Right kidney (tissue), 1 donor: ENCODE results near the gene BOD1.

ENCODE experiments used
- DNase-seq: peaks from one replicate; pipeline ENCODE4 v3.0.0-alpha.2; 2016

BOD1 gene

DNA sequence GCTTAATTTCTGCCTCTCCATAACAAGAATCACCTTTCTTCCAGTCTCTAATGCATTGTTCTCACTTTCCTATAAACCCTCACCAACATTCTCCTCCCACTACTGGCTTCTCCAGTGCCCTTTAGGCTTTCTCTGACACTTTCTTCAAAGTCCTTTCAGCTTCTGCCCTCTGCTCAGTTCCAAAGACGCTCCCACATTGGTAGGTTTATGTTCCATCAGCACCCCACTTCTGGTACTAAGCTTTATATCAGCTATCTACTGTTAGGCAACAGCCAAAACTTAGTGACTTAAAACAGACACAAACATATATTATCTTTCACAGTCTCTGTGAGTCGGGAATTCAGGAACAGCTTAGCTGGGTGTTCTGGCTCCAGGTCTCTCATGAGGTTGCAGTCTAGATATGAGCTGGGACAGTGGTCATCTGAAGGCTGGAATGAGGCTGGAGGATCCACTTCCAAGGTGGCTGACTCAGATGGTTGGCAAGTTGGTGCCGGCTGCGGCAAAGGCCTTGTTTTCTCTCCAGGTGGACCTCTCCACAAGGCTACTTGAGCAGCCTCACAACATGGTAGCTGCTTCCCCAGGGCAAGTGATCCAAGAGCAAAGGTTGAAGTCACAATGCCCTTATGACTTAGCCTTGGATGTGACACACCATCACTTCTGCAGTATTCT is 37.4 kb downstream of the BOD1 start:
- DNase-seq = no peak

DNA sequence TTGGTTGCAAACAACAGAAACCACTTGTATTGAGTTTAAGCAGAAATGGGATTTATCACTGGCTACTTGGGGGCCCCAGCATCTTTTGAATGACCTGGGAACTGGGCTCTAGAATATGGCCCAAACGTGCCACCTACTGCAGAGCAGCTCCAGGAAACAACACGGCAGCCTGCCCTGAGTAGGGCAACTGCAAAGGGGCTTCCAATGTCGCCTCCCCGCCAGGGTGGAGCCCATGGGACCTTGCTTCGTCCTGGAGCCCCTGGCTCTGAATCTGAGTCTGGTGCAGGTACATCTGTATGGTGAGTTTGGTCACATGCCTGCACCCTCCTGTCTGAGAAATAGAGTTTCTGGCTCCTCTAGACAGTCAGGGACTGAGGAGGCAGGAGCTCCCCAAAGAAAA is 38.6 kb downstream of the BOD1 start:
- no peak for DNase-seq

GRCh38 chr5:173577166-173577565 is 39.3 kb downstream of the BOD1 start:
- DNase-seq = no peak

GRCh38 chr5:173575985-173576384 is 40.5 kb downstream of the BOD1 start:
- DNase-seq = no peak

DNA sequence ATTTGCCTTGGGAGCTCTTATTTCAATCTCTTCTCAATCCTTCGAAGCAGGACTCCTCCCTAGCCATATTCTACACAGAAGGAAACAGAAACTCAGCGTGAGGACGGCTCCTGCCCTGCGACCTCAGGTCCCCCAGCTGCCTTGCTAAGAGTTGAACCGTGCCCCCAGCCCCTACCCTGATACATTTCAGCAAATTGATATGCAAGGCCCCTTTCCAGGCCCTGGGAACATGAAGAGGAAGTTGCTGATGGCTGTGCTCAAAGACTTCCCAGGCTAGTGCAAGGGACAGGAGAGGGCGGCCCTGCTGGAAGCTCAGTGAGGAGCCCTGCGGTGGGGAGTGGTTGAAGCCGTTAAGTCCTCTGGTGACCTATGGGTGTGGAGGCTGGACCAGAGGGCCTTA is 41.5 kb downstream of the BOD1 start:
- DNase-seq = no peak

DNA sequence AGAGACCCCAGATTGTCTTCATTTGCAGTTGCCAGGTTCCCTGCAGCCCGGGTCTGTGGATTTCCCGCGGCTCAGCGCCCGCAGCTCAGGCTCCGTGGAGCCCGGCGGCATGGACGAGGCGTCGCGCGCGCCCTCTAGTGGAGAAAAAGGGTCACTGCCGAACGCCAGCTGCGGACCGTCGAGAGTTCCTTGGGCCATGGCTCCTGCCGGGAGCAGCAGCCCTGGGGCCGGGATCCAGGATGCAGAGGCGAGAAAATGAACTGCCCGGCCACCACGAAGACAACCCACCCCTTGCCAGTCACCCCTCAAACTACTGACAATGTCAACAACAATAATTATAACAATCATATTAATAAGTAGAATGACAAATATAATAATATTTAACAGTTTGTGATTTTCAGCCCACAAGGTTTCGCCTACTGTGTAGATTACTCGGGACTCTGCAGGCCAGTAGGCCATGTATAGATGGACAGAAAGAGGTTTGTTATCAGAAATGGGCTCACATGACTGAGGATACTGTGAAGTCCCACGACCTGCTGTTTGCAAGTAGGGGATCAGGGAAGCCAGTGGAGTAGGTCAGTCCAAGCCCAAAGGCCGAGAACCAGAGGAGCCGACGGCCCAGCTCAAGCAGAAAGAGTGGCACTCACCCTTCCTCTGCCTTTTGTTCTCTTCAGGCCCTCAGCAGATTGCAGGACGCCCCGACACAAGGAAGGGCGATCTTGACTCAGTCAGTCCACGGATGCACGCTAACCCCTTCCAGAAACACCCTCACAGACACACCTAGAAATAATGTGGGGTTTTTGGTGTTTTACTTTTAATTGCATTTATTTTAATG is 43.1 kb downstream of the BOD1 start:
- peak; percentile 71 for DNase-seq

GRCh38 chr5:173572431-173573125 is 43.9 kb downstream of the BOD1 start:
- no peak for DNase-seq

GRCh38 chr5:173570321-173571090 is 45.9 kb downstream of the BOD1 start:
- no peak for DNase-seq

DNA sequence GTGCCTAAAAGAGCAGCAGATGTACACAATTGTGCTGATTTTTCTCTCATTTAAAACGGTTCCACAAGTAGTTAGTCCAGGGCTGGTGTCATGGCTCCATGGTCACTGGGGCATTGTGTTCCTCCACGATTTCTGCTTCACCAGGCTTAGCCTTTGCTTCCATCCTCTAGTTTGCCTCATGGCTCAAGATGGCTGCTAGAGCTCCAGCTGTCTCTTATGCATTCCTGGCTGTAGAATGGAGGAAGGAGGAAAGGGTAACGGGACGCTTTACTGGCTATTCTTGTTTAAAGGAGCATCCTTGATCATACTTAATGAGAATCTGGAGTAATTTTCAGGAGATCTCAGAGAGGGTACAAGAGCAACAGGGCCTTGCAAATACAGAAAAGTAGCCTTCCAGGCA is 47.7 kb downstream of the BOD1 start:
- DNase-seq = no peak

DNA sequence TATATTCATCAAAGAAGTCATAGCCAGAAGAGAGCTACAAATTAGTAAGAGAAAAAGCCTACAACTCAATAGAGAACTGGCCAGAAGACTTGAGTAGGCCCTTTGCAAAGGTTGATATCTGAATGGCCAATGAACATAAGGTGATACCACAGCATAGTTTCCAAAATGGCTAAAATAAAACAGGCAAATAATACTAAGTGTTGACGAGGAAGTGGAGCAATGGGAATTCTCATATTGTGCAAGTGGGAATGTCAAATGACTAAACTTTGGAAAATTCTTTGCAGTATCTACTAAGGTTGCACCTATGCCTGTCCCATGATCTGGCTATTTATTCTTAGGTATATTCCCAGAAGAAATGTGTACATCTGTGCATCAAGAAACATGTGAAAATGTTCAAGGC is 48.3 kb downstream of the BOD1 start:
- no peak for DNase-seq

GRCh38 chr5:173567548-173567947 is 48.9 kb downstream of the BOD1 start:
- DNase-seq = no peak

DNA sequence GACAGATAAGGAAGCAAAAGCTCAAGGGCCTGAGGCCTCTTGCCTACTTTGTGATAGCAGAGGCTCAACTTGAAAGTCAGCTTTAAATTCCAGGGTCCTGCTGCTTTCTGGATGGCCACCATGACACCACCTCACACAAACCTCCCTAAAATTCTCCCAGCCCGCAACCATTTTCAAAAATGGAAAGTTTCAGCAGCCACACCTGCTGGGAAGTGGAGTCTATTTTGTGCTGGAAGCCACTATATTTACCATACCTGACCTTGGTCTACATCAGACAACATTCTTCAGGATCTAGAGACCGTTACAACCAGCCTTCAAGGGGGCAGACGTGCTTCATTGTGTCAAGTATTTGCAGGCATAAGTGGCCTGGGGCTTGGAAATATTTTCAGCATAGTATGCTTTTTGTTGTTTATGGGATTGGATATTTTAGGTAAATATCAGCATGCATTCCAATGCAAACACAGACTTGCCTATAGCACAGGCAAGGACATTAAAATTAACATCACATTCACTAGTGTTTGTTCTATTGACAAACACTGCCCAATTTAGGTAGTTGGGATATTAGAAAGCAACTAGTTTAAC is 50.9 kb downstream of the BOD1 start:
- no peak for DNase-seq

DNA sequence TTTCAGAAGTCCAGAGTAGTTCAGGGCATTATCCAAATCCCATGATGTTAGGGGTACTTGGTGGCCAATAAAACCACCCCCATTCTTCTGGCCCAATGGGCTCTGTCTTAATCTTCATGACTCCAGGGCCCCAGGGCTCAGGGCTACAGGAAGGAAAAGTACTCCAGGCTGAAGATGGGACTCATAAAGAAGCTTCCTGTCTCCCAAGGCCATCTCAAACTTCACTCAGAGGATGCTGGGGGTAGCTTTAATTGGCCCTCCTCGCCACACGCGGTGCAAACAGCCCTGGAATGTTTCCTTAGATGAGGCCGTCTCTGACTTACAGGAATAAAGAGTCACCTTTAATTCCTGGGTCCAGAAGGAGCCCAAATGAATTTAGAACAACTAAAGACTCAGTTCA is 52.3 kb downstream of the BOD1 start:
- no peak for DNase-seq

DNA sequence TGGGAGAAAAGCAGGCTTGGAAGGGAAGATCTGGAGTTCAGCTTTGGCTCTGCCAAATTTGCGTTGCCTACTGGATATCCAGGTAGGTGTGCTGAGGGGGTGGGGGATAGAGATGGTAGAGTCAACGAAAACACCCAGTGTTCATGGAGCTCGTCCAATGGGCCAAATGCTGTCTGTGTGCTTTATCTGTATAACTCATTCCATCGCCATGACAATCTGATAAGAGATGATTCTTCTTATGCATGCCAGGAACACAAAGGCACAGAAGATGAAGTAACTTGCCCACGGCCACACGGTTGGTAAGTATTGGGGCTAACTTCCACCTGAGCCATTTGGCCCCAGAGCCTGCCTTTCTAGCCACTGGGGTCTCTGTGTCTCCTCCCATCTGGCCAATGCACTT is 53.2 kb downstream of the BOD1 start:
- no peak for DNase-seq

DNA sequence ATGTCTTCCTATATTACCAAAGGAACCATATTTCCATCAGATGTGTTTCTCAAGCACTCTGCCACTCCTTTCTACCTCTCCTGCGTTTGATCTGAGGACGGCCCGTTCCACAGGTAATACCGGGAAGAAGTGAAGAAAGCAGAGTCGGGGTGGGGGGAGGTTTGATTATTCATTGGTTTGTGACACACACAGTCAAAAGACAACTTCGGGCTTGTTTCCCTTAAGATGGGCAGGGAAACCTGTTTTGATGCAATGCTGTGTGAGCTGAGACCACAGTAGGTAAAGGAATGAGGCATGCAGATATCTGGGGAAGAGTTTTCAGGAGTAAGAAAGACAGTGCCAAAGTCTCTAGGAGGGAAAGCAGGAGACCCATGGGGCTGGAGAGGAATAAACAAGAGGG is 54.0 kb downstream of the BOD1 start:
- no peak for DNase-seq
